Astrocyte of the cerebellum (primary cell): ENCODE data around the gene ZBTB47.

Experiments
- DNase-seq: peaks from one replicate; pipeline ENCODE4 v3.0.0-alpha.2; 2011; ENCODE audit warnings: low read depth
- H3K4me3 ChIP-seq: 2 replicates; pipeline ENCODE4 v1.5.1; 2011; ENCODE audit warnings: mild to moderate bottlenecking, low read depth, low read length, moderate library complexity
- in situ Hi-C: cut with HindIII; loops from 2 replicates; pipeline ENCODE4 v1.10.0; 2017; ENCODE audit warnings: low sequenced_read_pairs
- TF ChIP-seq, protein P1 (sequence below): IDR thresholded peaks from 2 replicates; pipeline ENCODE4 v1.5.1; 2012; ENCODE audit warnings: low read length, low read depth, moderate library complexity, mild to moderate bottlenecking; ENCODE audit errors: missing control alignments

The ZBTB47 gene

GRCh38 chr3:42655980-42656679 is 2.6 kb downstream of the ZBTB47 start:
- DNase-seq = no peak
- in situ Hi-C loops = no loop called here
- H3K4me3 ChIP-seq = peak overlapping the region; percentile 79
- TF ChIP-seq, protein P1, sequence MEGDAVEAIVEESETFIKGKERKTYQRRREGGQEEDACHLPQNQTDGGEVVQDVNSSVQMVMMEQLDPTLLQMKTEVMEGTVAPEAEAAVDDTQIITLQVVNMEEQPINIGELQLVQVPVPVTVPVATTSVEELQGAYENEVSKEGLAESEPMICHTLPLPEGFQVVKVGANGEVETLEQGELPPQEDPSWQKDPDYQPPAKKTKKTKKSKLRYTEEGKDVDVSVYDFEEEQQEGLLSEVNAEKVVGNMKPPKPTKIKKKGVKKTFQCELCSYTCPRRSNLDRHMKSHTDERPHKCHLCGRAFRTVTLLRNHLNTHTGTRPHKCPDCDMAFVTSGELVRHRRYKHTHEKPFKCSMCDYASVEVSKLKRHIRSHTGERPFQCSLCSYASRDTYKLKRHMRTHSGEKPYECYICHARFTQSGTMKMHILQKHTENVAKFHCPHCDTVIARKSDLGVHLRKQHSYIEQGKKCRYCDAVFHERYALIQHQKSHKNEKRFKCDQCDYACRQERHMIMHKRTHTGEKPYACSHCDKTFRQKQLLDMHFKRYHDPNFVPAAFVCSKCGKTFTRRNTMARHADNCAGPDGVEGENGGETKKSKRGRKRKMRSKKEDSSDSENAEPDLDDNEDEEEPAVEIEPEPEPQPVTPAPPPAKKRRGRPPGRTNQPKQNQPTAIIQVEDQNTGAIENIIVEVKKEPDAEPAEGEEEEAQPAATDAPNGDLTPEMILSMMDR = no peak

GRCh38 chr3:42656680-42657610 is 3.4 kb downstream of the ZBTB47 start:
- TF ChIP-seq, protein P1 = no peak
- H3K4me3 ChIP-seq = no peak overlapping the region
- in situ Hi-C loops = no loop called here
- DNase-seq = no peak

DNA sequence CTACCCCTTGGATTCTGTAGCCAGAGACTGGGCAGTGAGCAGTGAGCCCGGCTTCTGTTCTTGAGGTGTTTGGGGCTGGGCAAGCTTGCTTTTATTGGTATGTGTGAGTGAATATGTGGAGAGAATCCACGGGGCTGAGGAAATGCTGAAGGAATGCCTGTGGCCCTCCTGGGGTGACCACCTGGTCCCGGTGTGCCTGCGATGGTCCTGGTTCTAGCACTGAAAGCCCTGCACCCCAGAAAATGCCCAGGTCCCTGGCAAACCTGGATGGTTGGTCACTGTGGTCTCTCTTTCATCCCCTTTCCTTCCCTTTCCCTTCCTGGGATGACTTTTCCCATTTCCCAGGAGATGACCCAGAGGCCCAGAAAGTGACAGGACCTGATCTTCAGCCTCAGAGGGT is 4.2 kb downstream of the ZBTB47 start:
- H3K4me3 ChIP-seq = no peak overlapping the region
- in situ Hi-C loops = no loop called here
- TF ChIP-seq, protein P1 = no peak
- no peak for DNase-seq

GRCh38 chr3:42658091-42658770 is 4.7 kb downstream of the ZBTB47 start:
- TF ChIP-seq, protein P1 = no peak
- H3K4me3 ChIP-seq = no peak overlapping the region
- no peak for DNase-seq
- in situ Hi-C loops = no loop called here

DNA sequence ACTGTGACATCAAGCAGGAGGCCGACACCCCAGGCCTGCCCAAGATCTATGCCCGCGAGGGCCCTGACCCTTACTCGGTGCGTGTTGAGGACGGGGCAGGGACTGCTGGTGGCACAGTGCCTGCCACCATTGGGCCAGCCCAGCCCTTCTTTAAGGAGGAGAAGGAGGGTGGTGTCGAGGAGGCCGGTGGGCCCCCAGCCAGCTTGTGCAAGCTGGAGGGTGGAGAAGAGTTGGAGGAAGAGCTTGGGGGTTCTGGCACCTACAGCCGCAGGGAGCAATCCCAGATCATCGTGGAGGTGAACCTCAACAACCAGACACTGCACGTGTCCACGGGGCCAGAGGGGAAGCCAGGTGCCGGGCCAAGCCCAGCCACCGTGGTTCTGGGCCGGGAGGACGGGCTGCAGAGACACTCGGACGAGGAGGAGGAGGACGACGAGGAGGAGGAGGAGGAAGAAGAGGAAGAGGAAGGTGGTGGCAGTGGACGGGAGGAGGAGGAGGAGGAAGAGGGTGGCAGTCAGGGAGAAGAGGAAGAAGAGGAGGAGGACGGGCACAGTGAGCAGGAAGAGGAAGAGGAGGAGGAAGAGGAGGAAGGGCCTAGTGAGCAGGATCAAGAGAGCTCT is 5.4 kb downstream of the ZBTB47 start:
- no peak for DNase-seq
- TF ChIP-seq, protein P1 = no peak
- no peak overlapping the region for H3K4me3 ChIP-seq
- in situ Hi-C loops = no loop called here
